Measurements from ENCODE around the gene GLP1R. TPM values are rescaled to one million over a fixed set of nuclear protein-coding genes. Genes with fewer than 3 reads are reported as not detected.

GLP1R gene
- total RNA-seq, 1 experiment from 2014 or later, result not detected

- Histone ChIP-seq H3K4me3 (ENCODE audit: low read length) (no peak overlapping the region), H3K4me1 (ENCODE audit: insufficient read depth, low read length) (no peaks in the 10 kb centered on the region), H3K9ac (ENCODE audit: low read length) (no peak overlapping the region), H3K36me3 (ENCODE audit: low read depth, low read length) (no peaks in the 10 kb centered on the region), H3K9me2 (replicated peaks; ENCODE audit: low read length) (no peaks in the 10 kb centered on the region), H3K79me2 (ENCODE audit: low read length) (no peaks in the 10 kb centered on the region), H3K9me3 (ENCODE audit: low read length) (no peaks in the 10 kb centered on the region), H2AFZ (ENCODE audit: low read length) (no peak overlapping the region), H3K4me2 (ENCODE audit: low read length) (no peak overlapping the region), H3F3A (ENCODE audit: low read length, unreplicated experiment) (no peaks in the 10 kb centered on the region), H4K20me1 (ENCODE audit: low read length) (no peaks in the 10 kb centered on the region), H3K27me3 (ENCODE audit: low read length) (peaks cover 44% of the 10 kb centered on the region), H3K27ac (ENCODE audit: low read length) (no peak overlapping the region)
- no TSS peak for BruUV-seq (replicated peaks)
- intact Hi-C loops (cut with micrococcal nuclease), result no loop called here
- TF ChIP-seq EZH2phosphoT487 (IDR thresholded peaks at IDR 0.05; ENCODE audit: borderline replicate concordance, low read length) (no peak), CTCF (conservative IDR thresholded peaks at IDR 0.05; ENCODE audit: low read depth, low read length) (no peak), EZH2 (IDR thresholded peaks at IDR 0.05; ENCODE audit: low read length, unreplicated experiment) (no peak)
- POLR2A ChIA-PET (ENCODE audit: unreplicated experiment), result no interaction called here
- no peak for DNase-seq
- no peak for ATAC-seq
- CTCF ChIA-PET, result no interaction called here
These were observed 8.9 kb downstream of the GLP1R start for GRCh38 chr6:39057251-39058155.

GRCh38 chr6:39058471-39059147, 10.0 kb downstream of the GLP1R start:
- no peak overlapping the region for H2AFZ ChIP-seq (ENCODE audit: low read length)
- CTCF ChIA-PET, result no interaction called here
- H3K9ac ChIP-seq (ENCODE audit: low read length), result no peak overlapping the region
- no peak overlapping the region for H3K4me2 ChIP-seq (ENCODE audit: low read length)
- H3K9me3 ChIP-seq (ENCODE audit: low read length), result no peaks in the 10 kb centered on the region
- intact Hi-C loops (cut with micrococcal nuclease), result no loop called here
- no peaks in the 10 kb centered on the region for H3F3A ChIP-seq (ENCODE audit: low read length, unreplicated experiment)
- H3K9me2 ChIP-seq (replicated peaks; ENCODE audit: low read length), result no peaks in the 10 kb centered on the region
- H3K79me2 ChIP-seq (ENCODE audit: low read length), result no peaks in the 10 kb centered on the region
- no peak for DNase-seq
- ATAC-seq, result no peak
- POLR2A ChIA-PET (ENCODE audit: unreplicated experiment), result no interaction called here
- TF ChIP-seq CTCF (conservative IDR thresholded peaks at IDR 0.05; ENCODE audit: low read depth, low read length), result no peak
- TF ChIP-seq EZH2 (IDR thresholded peaks at IDR 0.05; ENCODE audit: low read length, unreplicated experiment), result no peak
- TF ChIP-seq EZH2phosphoT487 (IDR thresholded peaks at IDR 0.05; ENCODE audit: borderline replicate concordance, low read length), result no peak
- no peaks in the 10 kb centered on the region for H3K4me1 ChIP-seq (ENCODE audit: insufficient read depth, low read length)
- no peak overlapping the region for H3K27ac ChIP-seq (ENCODE audit: low read length)
- H3K36me3 ChIP-seq (ENCODE audit: low read depth, low read length), result no peaks in the 10 kb centered on the region
- H4K20me1 ChIP-seq (ENCODE audit: low read length), result no peaks in the 10 kb centered on the region
- H3K27me3 ChIP-seq (ENCODE audit: low read length), result peaks cover 55% of the 10 kb centered on the region
- no TSS peak for BruUV-seq (replicated peaks)
- H3K4me3 ChIP-seq (ENCODE audit: low read length), result no peak overlapping the region
